Skeletal muscle satellite cell (primary cell): ENCODE measurements around the gene PIGU.

Source experiments
- H3K27me3 ChIP-seq: 2 replicates; pipeline ENCODE4 v1.7.0; 2013; ENCODE audit warnings: low read length; ENCODE audit not compliant: control insufficient read depth, insufficient read depth
- H3K36me3 ChIP-seq: 2 replicates; pipeline ENCODE4 v1.7.0; 2013; ENCODE audit warnings: mild to moderate bottlenecking, control low read depth, low read length; ENCODE audit not compliant: insufficient read depth
- H3K4me1 ChIP-seq: 2 replicates; pipeline ENCODE4 v1.7.0; 2013; ENCODE audit warnings: low read length; ENCODE audit not compliant: control insufficient read depth, insufficient read depth
- H3K4me2 ChIP-seq: 2 replicates; pipeline ENCODE4 v1.7.0; 2013; ENCODE audit warnings: mild to moderate bottlenecking, low read length
- H3K4me3 ChIP-seq: 2 replicates; pipeline ENCODE4 v1.7.0; 2013; ENCODE audit warnings: low read length
- H3K9ac ChIP-seq: 2 replicates; pipeline ENCODE4 v1.7.0; 2013; ENCODE audit warnings: mild to moderate bottlenecking, low read depth, low read length, moderate library complexity
- H3K9me3 ChIP-seq: replicated peaks from 2 replicates; pipeline ENCODE4 v1.7.0; 2013; ENCODE audit warnings: mild to moderate bottlenecking, control low read depth, low read length

PIGU gene

GRCh38 chr20:34573541-34574300, 103.2 kb downstream of the PIGU start:
- Histone ChIP-seq H3K9ac (no peak overlapping the region), H3K4me1 (peaks cover under 1% of the 10 kb centered on the region), H3K36me3 (no peaks in the 10 kb centered on the region), H3K9me3 (no peaks in the 10 kb centered on the region), H3K27me3 (no peaks in the 10 kb centered on the region), H3K4me3 (no peak overlapping the region), H3K4me2 (no peak overlapping the region)

- H3K4me1 ChIP-seq: no peaks in the 10 kb centered on the region
- no peak overlapping the region for H3K4me3 ChIP-seq
- H3K4me2 ChIP-seq: no peak overlapping the region
- H3K27me3 ChIP-seq: no peaks in the 10 kb centered on the region
- no peak overlapping the region for H3K9ac ChIP-seq
- no peaks in the 10 kb centered on the region for H3K36me3 ChIP-seq
- H3K9me3 ChIP-seq: no peaks in the 10 kb centered on the region
Observed at GRCh38 chr20:34571753-34572152, 105.1 kb downstream of the PIGU start.

GRCh38 chr20:34570859-34571306, 106.0 kb downstream of the PIGU start:
- H3K9me3 ChIP-seq: no peaks in the 10 kb centered on the region
- no peaks in the 10 kb centered on the region for H3K4me1 ChIP-seq
- no peaks in the 10 kb centered on the region for H3K27me3 ChIP-seq
- H3K4me2 ChIP-seq: no peak overlapping the region
- H3K4me3 ChIP-seq: no peak overlapping the region
- no peaks in the 10 kb centered on the region for H3K36me3 ChIP-seq
- H3K9ac ChIP-seq: no peak overlapping the region

- Histone ChIP-seq H3K36me3 (no peaks in the 10 kb centered on the region), H3K9ac (no peak overlapping the region)
Observed at GRCh38 chr20:34569598-34569997, 107.3 kb downstream of the PIGU start.

GRCh38 chr20:34567892-34568865, 108.7 kb downstream of the PIGU start:
- no peak overlapping the region for H3K4me2 ChIP-seq
- H3K4me1 ChIP-seq: no peaks in the 10 kb centered on the region
- H3K36me3 ChIP-seq: no peaks in the 10 kb centered on the region
- H3K9ac ChIP-seq: no peak overlapping the region
- H3K27me3 ChIP-seq: no peaks in the 10 kb centered on the region
- no peaks in the 10 kb centered on the region for H3K9me3 ChIP-seq
- no peak overlapping the region for H3K4me3 ChIP-seq

More at GRCh38 chr20:34569598-34569997, 107.3 kb downstream of the PIGU start:
- Histone ChIP-seq H3K9me3 (no peaks in the 10 kb centered on the region), H3K4me1 (no peaks in the 10 kb centered on the region), H3K27me3 (no peaks in the 10 kb centered on the region), H3K4me2 (no peak overlapping the region), H3K4me3 (no peak overlapping the region)

- H3K9me3 ChIP-seq: no peaks in the 10 kb centered on the region
- no peak overlapping the region for H3K9ac ChIP-seq
- H3K27me3 ChIP-seq: no peaks in the 10 kb centered on the region
- H3K4me2 ChIP-seq: no peak overlapping the region
- no peaks in the 10 kb centered on the region for H3K4me1 ChIP-seq
- no peaks in the 10 kb centered on the region for H3K36me3 ChIP-seq
- H3K4me3 ChIP-seq: no peak overlapping the region
Observed at GRCh38 chr20:34566978-34567891, 109.7 kb downstream of the PIGU start.

GRCh38 chr20:34564833-34565232, 112.1 kb downstream of the PIGU start:
- no peak overlapping the region for H3K9ac ChIP-seq
- no peaks in the 10 kb centered on the region for H3K27me3 ChIP-seq
- H3K36me3 ChIP-seq: peaks cover 4% of the 10 kb centered on the region
- H3K4me2 ChIP-seq: no peak overlapping the region
- H3K4me3 ChIP-seq: no peak overlapping the region
- no peaks in the 10 kb centered on the region for H3K4me1 ChIP-seq
- H3K9me3 ChIP-seq: no peaks in the 10 kb centered on the region

- peaks cover 4% of the 10 kb centered on the region for H3K36me3 ChIP-seq
- H3K4me3 ChIP-seq: no peak overlapping the region
- no peak overlapping the region for H3K4me2 ChIP-seq
Observed at GRCh38 chr20:34562641-34563040, 114.3 kb downstream of the PIGU start.

GRCh38 chr20:34561661-34562060, 115.2 kb downstream of the PIGU start:
- Histone ChIP-seq H3K4me1 (peaks cover 11% of the 10 kb centered on the region), H3K4me3 (no peak overlapping the region), H3K36me3 (peaks cover 4% of the 10 kb centered on the region), H3K27me3 (no peaks in the 10 kb centered on the region), H3K9ac (no peak overlapping the region), H3K9me3 (no peaks in the 10 kb centered on the region), H3K4me2 (no peak overlapping the region)

More at GRCh38 chr20:34562641-34563040, 114.3 kb downstream of the PIGU start:
- Histone ChIP-seq H3K27me3 (no peaks in the 10 kb centered on the region), H3K9me3 (no peaks in the 10 kb centered on the region), H3K9ac (no peak overlapping the region), H3K4me1 (peaks cover 11% of the 10 kb centered on the region)

- H3K27me3 ChIP-seq: no peaks in the 10 kb centered on the region
- no peak overlapping the region for H3K4me2 ChIP-seq
- no peak overlapping the region for H3K4me3 ChIP-seq
- H3K4me1 ChIP-seq: peaks cover 11% of the 10 kb centered on the region
- H3K9ac ChIP-seq: no peak overlapping the region
- H3K36me3 ChIP-seq: peaks cover 4% of the 10 kb centered on the region
- H3K9me3 ChIP-seq: no peaks in the 10 kb centered on the region
Observed at GRCh38 chr20:34560614-34561013, 116.3 kb downstream of the PIGU start.

GRCh38 chr20:34560141-34560523, 116.8 kb downstream of the PIGU start:
- H3K4me1 ChIP-seq: peaks cover 11% of the 10 kb centered on the region
- H3K4me2 ChIP-seq: no peak overlapping the region
- H3K4me3 ChIP-seq: no peak overlapping the region
- peaks cover 4% of the 10 kb centered on the region for H3K36me3 ChIP-seq
- no peaks in the 10 kb centered on the region for H3K27me3 ChIP-seq
- H3K9me3 ChIP-seq: no peaks in the 10 kb centered on the region
- no peak overlapping the region for H3K9ac ChIP-seq
